ENCODE measurements around the gene SERPINA4.

Gene SERPINA4

DNA sequence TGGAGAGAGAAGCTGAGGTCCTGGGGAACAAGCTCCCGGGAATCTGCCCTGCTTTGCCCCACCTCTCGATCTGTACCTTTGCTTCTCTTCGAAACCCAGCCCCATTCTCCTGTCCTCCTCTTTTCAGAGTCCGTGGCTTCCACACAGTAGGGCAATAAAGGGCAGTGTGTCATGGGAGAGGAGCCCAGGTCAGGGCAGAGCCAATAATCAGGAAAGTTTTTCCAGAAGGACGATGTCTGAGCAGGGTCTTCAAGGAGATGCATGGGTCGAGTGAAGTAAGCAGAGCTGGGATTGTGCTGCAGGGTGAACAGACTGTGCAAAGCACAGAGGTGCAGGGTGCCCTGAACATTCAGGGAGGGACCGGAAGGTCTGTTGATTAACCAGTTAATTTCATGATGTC is 22.1 kb upstream of the SERPINA4 start:
- TF ChIP-seq EZH2phosphoT487 (IDR thresholded peaks at IDR 0.05; ENCODE audit: borderline replicate concordance), result no peak
- TF ChIP-seq, protein P1, sequence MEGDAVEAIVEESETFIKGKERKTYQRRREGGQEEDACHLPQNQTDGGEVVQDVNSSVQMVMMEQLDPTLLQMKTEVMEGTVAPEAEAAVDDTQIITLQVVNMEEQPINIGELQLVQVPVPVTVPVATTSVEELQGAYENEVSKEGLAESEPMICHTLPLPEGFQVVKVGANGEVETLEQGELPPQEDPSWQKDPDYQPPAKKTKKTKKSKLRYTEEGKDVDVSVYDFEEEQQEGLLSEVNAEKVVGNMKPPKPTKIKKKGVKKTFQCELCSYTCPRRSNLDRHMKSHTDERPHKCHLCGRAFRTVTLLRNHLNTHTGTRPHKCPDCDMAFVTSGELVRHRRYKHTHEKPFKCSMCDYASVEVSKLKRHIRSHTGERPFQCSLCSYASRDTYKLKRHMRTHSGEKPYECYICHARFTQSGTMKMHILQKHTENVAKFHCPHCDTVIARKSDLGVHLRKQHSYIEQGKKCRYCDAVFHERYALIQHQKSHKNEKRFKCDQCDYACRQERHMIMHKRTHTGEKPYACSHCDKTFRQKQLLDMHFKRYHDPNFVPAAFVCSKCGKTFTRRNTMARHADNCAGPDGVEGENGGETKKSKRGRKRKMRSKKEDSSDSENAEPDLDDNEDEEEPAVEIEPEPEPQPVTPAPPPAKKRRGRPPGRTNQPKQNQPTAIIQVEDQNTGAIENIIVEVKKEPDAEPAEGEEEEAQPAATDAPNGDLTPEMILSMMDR (conservative IDR thresholded peaks at IDR 0.05; ENCODE audit: low read length), result no peak
- no peaks in the 10 kb centered on the region for H3K36me3 ChIP-seq (ENCODE audit: insufficient read depth, low read length)
- H2AFZ ChIP-seq (ENCODE audit: low read length), result no peak overlapping the region
- no peaks in the 10 kb centered on the region for H3K79me2 ChIP-seq (ENCODE audit: insufficient read depth, low read length)
- H3K27me3 ChIP-seq (ENCODE audit: insufficient read depth, low read length, poor library complexity, severe bottlenecking), result no peaks in the 10 kb centered on the region
- H3K4me1 ChIP-seq (ENCODE audit: insufficient read depth, low read length, poor library complexity, severe bottlenecking), result no peaks in the 10 kb centered on the region
- no peaks in the 10 kb centered on the region for H4K20me1 ChIP-seq (ENCODE audit: insufficient read depth, low read length, poor library complexity, severe bottlenecking)
- no peaks in the 10 kb centered on the region for H3K9me2 ChIP-seq (replicated peaks; ENCODE audit: low read depth, low read length)
- no peak overlapping the region for H3K9ac ChIP-seq (ENCODE audit: low read depth, low read length, poor library complexity, severe bottlenecking)
- no peak overlapping the region for H3K4me3 ChIP-seq (ENCODE audit: low read length, poor library complexity, severe bottlenecking)
- H3K9me3 ChIP-seq (ENCODE audit: insufficient read depth, low read depth, low read length), result no peaks in the 10 kb centered on the region; the same call in 1 of the 2 replicates
- H3K4me2 ChIP-seq (ENCODE audit: low read depth, low read length, poor library complexity, severe bottlenecking), result no peak overlapping the region
- H3F3A ChIP-seq (ENCODE audit: low read depth), result no peaks in the 10 kb centered on the region

GRCh38 chr14:94540031-94540794 is 21.0 kb upstream of the SERPINA4 start:
- Histone ChIP-seq H2AFZ (ENCODE audit: low read length) (no peak overlapping the region), H3K27me3 (ENCODE audit: insufficient read depth, low read length, poor library complexity, severe bottlenecking) (no peaks in the 10 kb centered on the region), H3F3A (ENCODE audit: low read depth) (no peaks in the 10 kb centered on the region), H3K36me3 (ENCODE audit: insufficient read depth, low read length) (no peaks in the 10 kb centered on the region), H4K20me1 (ENCODE audit: insufficient read depth, low read length, poor library complexity, severe bottlenecking) (no peaks in the 10 kb centered on the region), H3K4me2 (ENCODE audit: low read depth, low read length, poor library complexity, severe bottlenecking) (no peak overlapping the region), H3K9ac (ENCODE audit: low read depth, low read length, poor library complexity, severe bottlenecking) (no peak overlapping the region), H3K79me2 (ENCODE audit: insufficient read depth, low read length) (no peaks in the 10 kb centered on the region), H3K4me3 (ENCODE audit: low read length, poor library complexity, severe bottlenecking) (no peak overlapping the region), H3K4me1 (ENCODE audit: insufficient read depth, low read length, poor library complexity, severe bottlenecking) (no peaks in the 10 kb centered on the region), H3K9me3 (ENCODE audit: insufficient read depth, low read depth, low read length) (no peaks in the 10 kb centered on the region; the same call in 1 of the 2 replicates), H3K9me2 (replicated peaks; ENCODE audit: low read depth, low read length) (no peaks in the 10 kb centered on the region)
- TF ChIP-seq, protein P1 (conservative IDR thresholded peaks at IDR 0.05; ENCODE audit: low read length), result no peak
- TF ChIP-seq EZH2phosphoT487 (IDR thresholded peaks at IDR 0.05; ENCODE audit: borderline replicate concordance), result no peak

GRCh38 chr14:94541234-94541975 is 19.8 kb upstream of the SERPINA4 start:
- Histone ChIP-seq H4K20me1 (ENCODE audit: insufficient read depth, low read length, poor library complexity, severe bottlenecking) (no peaks in the 10 kb centered on the region), H3K79me2 (ENCODE audit: insufficient read depth, low read length) (no peaks in the 10 kb centered on the region), H3K4me1 (ENCODE audit: insufficient read depth, low read length, poor library complexity, severe bottlenecking) (no peaks in the 10 kb centered on the region), H3K9me3 (ENCODE audit: insufficient read depth, low read depth, low read length) (no peaks in the 10 kb centered on the region; the same call in 1 of the 2 replicates), H3K4me2 (ENCODE audit: low read depth, low read length, poor library complexity, severe bottlenecking) (no peak overlapping the region), H3K9ac (ENCODE audit: low read depth, low read length, poor library complexity, severe bottlenecking) (no peak overlapping the region), H3K27me3 (ENCODE audit: insufficient read depth, low read length, poor library complexity, severe bottlenecking) (no peaks in the 10 kb centered on the region), H3K36me3 (ENCODE audit: insufficient read depth, low read length) (no peaks in the 10 kb centered on the region), H3F3A (ENCODE audit: low read depth) (no peaks in the 10 kb centered on the region), H2AFZ (ENCODE audit: low read length) (no peak overlapping the region), H3K9me2 (replicated peaks; ENCODE audit: low read depth, low read length) (no peaks in the 10 kb centered on the region), H3K4me3 (ENCODE audit: low read length, poor library complexity, severe bottlenecking) (no peak overlapping the region)
- TF ChIP-seq EZH2phosphoT487 (IDR thresholded peaks at IDR 0.05; ENCODE audit: borderline replicate concordance), result no peak
- TF ChIP-seq, protein P1 (conservative IDR thresholded peaks at IDR 0.05; ENCODE audit: low read length), result no peak

Measured in Loucy (cell line).